Effector CD4-positive, alpha-beta T cell (primary cell): Measurements from ENCODE around the gene NFATC1.

Experiments used
- DNase-seq: peaks from one replicate; pipeline ENCODE4 v3.0.0-alpha.2; 2020

Gene NFATC1

DNA sequence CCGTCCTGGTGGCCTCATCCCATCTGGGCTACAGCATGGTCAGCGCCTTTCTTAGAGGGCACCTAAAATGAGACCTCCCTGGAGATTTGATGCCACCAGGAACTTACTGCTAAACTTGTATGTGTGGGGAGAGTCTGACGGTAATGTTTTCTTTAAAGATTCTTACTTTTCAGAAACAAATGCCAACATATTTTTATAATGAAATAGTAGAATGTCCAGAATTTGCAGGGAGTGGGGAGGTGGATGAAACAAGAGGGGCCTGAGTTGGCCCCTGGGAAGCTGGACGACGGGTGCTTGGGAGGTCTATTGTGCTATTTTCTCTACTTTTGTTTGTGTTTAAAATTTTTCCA is 165.1 kb downstream of the NFATC1 start:
- no peak for DNase-seq

- DNase-seq, result no peak
These were observed 168.2 kb downstream of the NFATC1 start for GRCh38 chr18:79563949-79564348.

DNA sequence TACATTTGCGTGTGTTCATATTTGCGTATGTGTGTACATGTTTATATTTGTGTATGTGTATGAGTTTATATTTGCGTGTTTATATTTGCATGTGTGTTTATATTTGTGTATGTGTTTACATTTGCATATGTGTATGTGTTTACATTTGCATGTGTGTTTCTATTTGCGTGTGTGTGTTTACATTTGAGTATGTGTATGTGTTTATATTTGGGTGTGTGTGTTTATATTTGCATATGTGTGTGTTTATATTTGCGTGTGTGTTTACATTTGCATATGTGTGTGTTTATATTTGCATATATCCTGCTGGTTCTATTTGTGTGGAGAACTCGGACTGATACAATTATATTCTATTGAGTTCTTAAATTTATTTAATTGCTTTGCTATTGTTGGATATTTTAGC is 168.7 kb downstream of the NFATC1 start:
- DNase-seq, result no peak

DNA sequence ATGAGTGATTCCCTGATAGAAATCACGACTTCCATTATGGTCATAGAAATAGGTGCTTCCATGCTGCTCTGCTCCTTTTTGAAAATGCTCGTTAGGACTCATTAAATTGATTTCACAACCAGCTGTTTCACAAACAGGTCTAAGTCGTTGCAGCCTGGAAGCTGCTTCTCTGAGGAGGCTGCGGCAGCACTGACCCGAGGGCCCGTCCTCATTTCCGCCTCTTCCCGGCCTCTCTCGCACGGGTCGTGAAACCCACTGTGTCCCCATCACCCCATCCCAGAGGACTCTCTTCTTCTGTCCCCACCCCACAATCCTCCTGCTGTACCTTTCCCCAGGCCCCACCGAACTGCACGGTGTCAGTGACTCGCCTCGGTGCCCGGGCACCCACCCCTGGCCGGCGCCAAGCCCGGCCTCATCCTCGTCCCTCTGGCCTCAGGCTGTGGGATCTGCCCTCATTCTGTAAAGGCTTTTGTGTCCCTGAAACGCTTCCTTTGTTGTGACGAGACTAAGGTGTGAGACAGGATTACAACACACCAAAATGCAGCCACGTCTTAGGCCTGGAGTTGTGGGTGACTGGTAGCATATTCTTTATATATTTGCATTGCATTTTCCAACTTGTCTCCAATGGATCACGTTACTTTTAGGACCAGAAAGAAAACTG is 171.2 kb downstream of the NFATC1 start:
- no peak for DNase-seq

- no peak for DNase-seq
These were observed 171.9 kb downstream of the NFATC1 start for GRCh38 chr18:79567481-79568147.

DNA sequence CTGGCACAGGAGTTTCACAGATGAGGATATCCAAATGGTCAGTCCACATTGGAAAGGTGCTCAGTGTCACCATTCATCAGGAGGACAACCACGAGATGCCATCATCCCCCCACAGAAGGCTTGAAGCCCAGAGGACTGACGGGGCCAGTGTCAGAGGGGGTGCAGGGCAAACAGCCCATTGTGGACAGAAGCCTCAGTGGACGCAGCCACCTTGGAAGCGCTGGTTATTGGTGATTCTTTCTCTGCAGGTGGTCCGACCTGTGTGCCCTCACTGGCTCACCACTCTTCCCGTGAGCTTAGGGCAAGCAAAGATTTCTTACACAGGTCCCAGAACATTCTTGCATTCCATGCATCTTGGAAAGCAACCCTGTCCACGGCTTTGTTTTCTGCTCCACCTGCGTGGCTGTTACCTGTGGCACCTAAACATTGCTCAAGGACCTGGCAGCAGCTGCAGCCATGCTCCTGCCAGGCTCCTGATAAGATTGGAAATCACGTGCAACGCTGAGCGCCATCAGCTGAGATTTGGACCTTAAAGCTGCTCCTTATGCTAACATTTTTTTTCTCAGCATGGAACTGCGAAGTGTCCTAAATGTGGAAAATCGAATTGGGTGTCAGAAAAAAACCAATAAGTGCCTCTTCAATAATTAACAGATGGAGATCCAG is 172.9 kb downstream of the NFATC1 start:
- no peak for DNase-seq

DNA sequence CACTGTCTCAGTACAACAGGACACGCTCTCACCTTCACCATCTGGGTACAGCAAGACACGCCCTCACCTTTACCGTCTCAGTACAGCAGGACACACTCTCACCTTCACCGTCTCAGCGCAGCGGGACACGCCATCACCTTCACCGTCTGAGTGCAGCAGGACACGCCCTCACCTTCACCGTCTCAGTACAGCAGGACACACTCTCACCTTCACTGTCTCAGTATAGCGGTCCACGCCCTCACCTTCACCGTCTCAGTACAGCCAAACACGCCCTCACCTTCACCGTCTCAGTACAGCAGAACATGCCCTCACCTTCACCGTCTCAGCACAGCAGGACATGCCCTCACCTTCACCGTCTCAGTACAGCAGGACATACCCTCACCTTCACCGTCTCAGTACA is 174.0 kb downstream of the NFATC1 start:
- no peak for DNase-seq

- DNase-seq, result no peak
These were observed 174.8 kb downstream of the NFATC1 start for GRCh38 chr18:79570266-79571201.

DNA sequence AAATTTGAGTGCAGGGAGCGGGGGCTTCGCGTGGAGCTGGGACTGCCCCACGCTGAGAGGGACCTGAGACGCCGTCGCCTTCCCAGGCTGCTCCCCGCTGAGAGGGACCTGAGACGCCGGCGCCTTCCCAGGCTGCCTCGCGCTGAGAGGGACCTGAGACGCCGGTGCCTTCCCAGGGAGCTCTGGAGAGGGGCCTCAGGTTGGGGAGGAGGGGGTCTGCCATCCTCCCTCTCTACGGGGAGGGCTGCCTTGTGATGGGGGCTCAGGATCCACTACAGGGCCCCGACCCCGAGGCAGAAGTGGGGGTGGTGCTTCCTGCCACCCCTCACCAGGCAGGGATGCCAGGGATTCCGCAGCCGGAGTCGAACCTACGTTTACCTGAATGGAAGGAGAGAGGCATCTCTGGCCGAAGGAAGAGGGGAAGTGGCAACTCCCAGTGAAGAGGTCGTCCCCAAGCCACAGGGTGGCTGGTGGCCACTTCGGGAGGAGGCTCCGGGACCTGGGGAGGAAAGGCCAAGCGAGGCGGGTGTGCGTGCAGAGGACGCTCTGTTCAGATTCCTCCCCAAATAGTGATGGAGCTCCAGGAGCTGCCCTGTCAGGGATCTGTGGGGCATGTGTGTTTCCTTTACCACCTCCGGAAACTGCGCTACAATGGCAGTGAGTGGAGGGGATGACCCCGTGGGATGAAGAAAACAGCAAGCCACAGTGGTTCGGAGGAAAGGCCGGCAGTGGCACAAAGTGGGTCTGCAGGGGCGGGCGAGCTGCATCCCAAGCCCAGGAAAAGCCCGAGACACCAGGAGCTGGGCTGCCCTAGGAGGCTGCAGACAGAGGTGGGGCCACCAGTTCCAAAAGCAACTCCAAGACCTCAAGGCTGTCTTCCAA is 175.7 kb downstream of the NFATC1 start:
- no peak for DNase-seq

DNA sequence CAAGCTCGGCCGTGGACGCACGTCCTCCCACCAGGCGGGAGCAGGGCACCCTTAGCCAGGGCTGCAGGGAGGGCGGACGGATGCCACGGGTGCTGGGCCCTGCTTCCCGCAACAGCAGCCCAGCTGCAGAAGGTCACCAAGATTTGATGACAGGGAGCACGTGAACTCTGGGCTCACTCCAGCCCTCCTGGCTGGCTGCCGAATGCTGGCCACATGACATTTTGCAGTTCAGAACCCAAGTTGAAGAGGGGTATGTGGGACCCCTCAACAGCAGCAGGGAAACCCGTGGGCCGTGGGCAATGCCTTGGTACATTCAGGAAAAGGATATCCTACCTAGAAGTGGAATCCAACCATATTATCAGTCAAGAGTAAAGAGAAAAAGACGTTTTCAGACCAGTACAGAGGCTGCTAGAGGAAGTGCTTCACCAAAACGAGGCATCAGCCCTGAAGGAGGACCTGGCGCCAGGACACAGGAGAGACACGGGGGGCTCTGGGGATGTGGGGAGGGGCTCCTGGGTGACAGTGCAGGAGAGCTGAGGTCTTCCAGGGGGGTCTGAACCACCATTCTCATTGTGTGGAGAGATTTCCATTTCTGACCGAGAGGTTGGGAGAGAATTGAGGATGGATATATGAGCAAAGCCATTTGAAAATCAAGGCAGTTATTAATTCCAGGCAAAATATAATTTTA is 176.5 kb downstream of the NFATC1 start:
- no peak for DNase-seq

DNA sequence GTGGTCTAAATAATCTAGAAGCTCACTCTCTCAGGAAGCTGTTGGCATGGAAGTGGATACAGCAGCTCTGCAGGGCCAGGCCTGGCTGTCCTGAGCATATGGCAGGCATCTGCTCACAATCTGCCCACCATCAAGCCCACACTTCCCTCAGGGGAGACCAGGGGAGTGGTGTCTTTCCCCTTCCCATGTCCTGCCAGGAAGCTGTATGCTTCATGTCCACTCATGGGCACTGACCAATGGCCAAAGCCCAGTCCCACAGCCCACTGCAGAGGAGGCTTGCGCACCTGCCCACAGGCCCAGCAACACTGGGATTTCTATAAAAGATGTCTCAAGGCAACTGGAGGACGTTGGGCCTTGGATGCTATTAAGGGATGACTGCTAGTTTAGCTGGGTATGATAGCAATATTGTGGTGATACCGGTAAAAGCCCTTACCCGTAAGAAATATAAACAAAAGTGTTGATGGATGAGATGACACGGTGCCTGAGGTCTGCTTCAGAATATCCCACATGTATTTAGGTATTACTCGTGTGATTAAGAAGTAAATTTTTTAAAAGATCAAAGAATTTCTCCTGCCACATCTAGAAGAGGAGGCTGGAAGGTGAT is 177.2 kb downstream of the NFATC1 start:
- no peak for DNase-seq

GRCh38 chr18:79573921-79574491 is 178.3 kb downstream of the NFATC1 start:
- peak; percentile 0 for DNase-seq

DNA sequence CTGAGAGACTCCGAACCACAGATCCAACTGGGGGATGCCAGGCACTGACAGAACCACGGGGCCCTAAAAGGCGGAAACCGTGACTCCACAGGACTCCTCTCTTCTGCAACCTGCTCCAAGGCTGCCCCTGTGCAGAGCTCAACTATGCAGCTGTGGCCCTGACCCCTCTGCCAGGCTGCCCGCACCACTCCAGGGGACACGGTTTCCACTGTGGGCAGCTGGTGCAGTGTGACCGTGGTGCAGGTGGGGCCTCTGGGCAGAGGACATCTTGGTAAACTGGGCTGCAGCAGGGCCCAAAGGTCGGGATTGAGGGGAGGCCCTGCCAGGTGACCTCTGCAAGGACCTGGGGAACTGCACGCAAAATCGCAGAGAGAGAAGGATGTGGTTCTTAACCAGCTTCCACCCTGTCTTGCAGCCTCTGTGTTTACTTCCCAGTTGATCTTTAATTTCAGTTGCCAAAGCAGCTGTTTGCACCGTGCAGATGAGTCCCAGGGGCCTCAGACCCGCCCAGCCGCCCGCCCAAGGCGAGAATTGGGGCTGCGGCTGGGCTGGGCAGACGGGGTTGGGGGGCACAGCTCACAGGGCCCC is 179.3 kb downstream of the NFATC1 start:
- no peak for DNase-seq

GRCh38 chr18:79575891-79576685 is 180.4 kb downstream of the NFATC1 start:
- DNase-seq, result no peak

GRCh38 chr18:79576686-79577351 is 181.1 kb downstream of the NFATC1 start:
- DNase-seq, result no peak

GRCh38 chr18:79577451-79578395 is 182.0 kb downstream of the NFATC1 start:
- no peak for DNase-seq

- DNase-seq, result no peak
These were observed 182.9 kb downstream of the NFATC1 start for GRCh38 chr18:79578396-79579260.
